Body of pancreas (tissue), 4 donors: ENCODE measurements around the gene SH2D2A. TPM values are rescaled to one million over a fixed set of nuclear protein-coding genes. Genes with fewer than 3 reads are reported as not detected.

ENCODE experiments used
- ATAC-seq: fragments of 150-250 bp; one replicate; pipeline ENCODE4 v1.9.1; 2016
- DNase-seq, 4 donors: peaks; one replicate each; pipeline ENCODE4 v3.0.0-alpha.2; 2019
- H3K27ac ChIP-seq, 4 donors: fragments of 200-600 bp; sonication (generic); 1 replicate in 3 of 4; 2 replicates in 1 of 4; pipeline versions ENCODE4 v1.5.1 to v1.6.1; 2016 to 2019; ENCODE audit warnings: mild to moderate bottlenecking in 1 of 4, mixed read lengths in 1 of 4, moderate library complexity in 1 of 4
- H3K27me3 ChIP-seq, 2 donors: fragments of 200-600 bp; sonication (generic); one replicate each; pipeline ENCODE4 v1.6.0; 2016; ENCODE audit warnings: mild to moderate bottlenecking in 1 of 2
- H3K36me3 ChIP-seq, 2 donors: fragments of 200-600 bp; sonication (generic); replicated peaks in 1 of 2; 2 replicates each; pipeline ENCODE4 v1.5.1; 2016; ENCODE audit warnings: low read depth in 2 of 2; ENCODE audit not compliant: insufficient read depth in 1 of 2
- H3K4me1 ChIP-seq: fragments of 200-600 bp; sonication (generic); one replicate; pipeline ENCODE4 v1.6.0; 2016
- H3K4me3 ChIP-seq, 2 donors: fragments of 200-600 bp; sonication (generic); 1 replicate in 1 of 2; 2 replicates in 1 of 2; pipeline ENCODE4 v1.5.1; 2016 to 2019
- H3K9me3 ChIP-seq, 3 donors: fragments of 200-600 bp; sonication (generic); 1 replicate in 2 of 3; 2 replicates in 1 of 3; pipeline ENCODE4 v1.5.1; 2016
- POLR2A ChIP-seq, 3 donors: fragments of 450-650 bp; IDR thresholded peaks; one replicate each; pipeline ENCODE4 v1.6.1; 2016; ENCODE audit warnings: antibody characterized with exemption in 3 of 3, mild to moderate bottlenecking in 2 of 3
- WGBS, 2 donors: methylation state at CpG; one replicate each; pipeline ENCODE4 v1.1.5; 2017; 5-methylcytosine and 5-hydroxymethylcytosine counted together
- intact Hi-C: fragments of 100-400 bp; cut with DNase I; formaldehyde crosslinking; loops from one replicate; pipeline ENCODE4 v1.15.1; 2023
- total RNA-seq, 2 donors: library from RNA; depleted of rRNA; stranded (reverse); fragments of >200 nt; gene quantifications; one replicate each; pipeline ENCODE4 v1.1.0, GENCODE V29; 2016
- TF ChIP-seq, protein P1 (sequence below), 7 experiments: fragments of 450-650 bp in 4 of 7; fragments of 200-600 bp in 3 of 7; sonication (generic) in 3 of 7; IDR thresholded peaks; one replicate each; pipeline ENCODE4 v1.5.1; 2016 to 2019; ENCODE audit warnings: antibody characterized with exemption in 7 of 7

The SH2D2A gene
- total RNA-seq, 2 donors from 2014 or later: 0.99 TPM; not detected in 1

DNA sequence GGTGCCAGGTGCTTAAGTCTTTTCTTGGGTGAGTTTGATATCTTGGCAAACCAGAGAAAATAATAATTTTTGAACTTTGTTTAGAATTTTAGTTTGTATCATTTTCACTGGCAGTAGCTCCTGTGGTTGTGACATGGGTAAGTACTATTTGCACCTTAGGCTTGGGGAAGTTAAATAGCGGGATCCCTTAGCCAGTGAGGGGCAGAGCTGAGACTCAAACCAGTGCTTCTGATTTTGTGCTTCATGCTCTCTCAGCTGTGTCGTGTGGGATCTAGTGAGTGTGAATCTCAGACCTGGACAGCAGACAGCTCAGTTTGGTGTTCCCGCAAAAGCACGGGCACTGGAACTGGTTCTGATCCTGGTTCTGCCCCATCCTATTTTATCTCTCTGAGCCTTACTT, 39.7 kb downstream of the SH2D2A start:
- DNase-seq (no peak), ATAC-seq (no peak)
- no peaks in the 10 kb centered on the region for H3K27me3 ChIP-seq
- no peaks in the 10 kb centered on the region for H3K9me3 ChIP-seq
- H3K4me1 ChIP-seq: peaks cover 21% of the 10 kb centered on the region
- no peaks in the 10 kb centered on the region for H3K36me3 ChIP-seq
- intact Hi-C loops: no loop called here
- WGBS, 2 donors: 52 to 64% methylated on average over 4 of the region's 4 CpGs
- no peak overlapping the region for H3K27ac ChIP-seq
- H3K4me3 ChIP-seq: no peak overlapping the region
- TF ChIP-seq, protein P1, sequence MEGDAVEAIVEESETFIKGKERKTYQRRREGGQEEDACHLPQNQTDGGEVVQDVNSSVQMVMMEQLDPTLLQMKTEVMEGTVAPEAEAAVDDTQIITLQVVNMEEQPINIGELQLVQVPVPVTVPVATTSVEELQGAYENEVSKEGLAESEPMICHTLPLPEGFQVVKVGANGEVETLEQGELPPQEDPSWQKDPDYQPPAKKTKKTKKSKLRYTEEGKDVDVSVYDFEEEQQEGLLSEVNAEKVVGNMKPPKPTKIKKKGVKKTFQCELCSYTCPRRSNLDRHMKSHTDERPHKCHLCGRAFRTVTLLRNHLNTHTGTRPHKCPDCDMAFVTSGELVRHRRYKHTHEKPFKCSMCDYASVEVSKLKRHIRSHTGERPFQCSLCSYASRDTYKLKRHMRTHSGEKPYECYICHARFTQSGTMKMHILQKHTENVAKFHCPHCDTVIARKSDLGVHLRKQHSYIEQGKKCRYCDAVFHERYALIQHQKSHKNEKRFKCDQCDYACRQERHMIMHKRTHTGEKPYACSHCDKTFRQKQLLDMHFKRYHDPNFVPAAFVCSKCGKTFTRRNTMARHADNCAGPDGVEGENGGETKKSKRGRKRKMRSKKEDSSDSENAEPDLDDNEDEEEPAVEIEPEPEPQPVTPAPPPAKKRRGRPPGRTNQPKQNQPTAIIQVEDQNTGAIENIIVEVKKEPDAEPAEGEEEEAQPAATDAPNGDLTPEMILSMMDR (IDR thresholded peaks at IDR 0.05): no peak
- no peak for TF ChIP-seq POLR2A (IDR thresholded peaks at IDR 0.05)

- Histone ChIP-seq H3K27me3 (no peaks in the 10 kb centered on the region), H3K4me1 (peaks cover 23% of the 10 kb centered on the region), H3K4me3 (no peak overlapping the region), H3K36me3 (peaks cover 0 to 2% of the 10 kb centered on the region in 2 donors), H3K27ac (no peak overlapping the region), H3K9me3 (no peaks in the 10 kb centered on the region)
- DNase-seq (no peak), ATAC-seq (no peak)
- intact Hi-C loops: no loop called here
- whole genome bisulfite sequencing, 2 donors: 80 to 84% methylated on average over 5 of the region's 5 CpGs
- TF ChIP-seq, protein P1 (IDR thresholded peaks at IDR 0.05): no peak
- TF ChIP-seq POLR2A (IDR thresholded peaks at IDR 0.05): no peak
Observed at GRCh38 chr1:156775799-156776198, 40.8 kb downstream of the SH2D2A start.

GRCh38 chr1:156773607-156774006, 43.0 kb downstream of the SH2D2A start:
- TF ChIP-seq, protein P1 (IDR thresholded peaks at IDR 0.05): peak in 2 of 7 experiments; percentile 1 to 5
- TF ChIP-seq POLR2A (IDR thresholded peaks at IDR 0.05): no peak
- Histone ChIP-seq H3K9me3 (no peaks in the 10 kb centered on the region), H3K4me3 (no peak overlapping the region), H3K36me3 (peaks cover 0 to 2% of the 10 kb centered on the region in 2 donors), H3K4me1 (peaks cover 40% of the 10 kb centered on the region), H3K27me3 (no peaks in the 10 kb centered on the region), H3K27ac (peak overlapping the region in 1 of 4 donors; percentile 13)
- intact Hi-C loops: no loop called here
- WGBS, 2 donors: 91 to 95% methylated on average over 3 of the region's 3 CpGs
- ATAC-seq (no peak), DNase-seq (no peak)

DNA sequence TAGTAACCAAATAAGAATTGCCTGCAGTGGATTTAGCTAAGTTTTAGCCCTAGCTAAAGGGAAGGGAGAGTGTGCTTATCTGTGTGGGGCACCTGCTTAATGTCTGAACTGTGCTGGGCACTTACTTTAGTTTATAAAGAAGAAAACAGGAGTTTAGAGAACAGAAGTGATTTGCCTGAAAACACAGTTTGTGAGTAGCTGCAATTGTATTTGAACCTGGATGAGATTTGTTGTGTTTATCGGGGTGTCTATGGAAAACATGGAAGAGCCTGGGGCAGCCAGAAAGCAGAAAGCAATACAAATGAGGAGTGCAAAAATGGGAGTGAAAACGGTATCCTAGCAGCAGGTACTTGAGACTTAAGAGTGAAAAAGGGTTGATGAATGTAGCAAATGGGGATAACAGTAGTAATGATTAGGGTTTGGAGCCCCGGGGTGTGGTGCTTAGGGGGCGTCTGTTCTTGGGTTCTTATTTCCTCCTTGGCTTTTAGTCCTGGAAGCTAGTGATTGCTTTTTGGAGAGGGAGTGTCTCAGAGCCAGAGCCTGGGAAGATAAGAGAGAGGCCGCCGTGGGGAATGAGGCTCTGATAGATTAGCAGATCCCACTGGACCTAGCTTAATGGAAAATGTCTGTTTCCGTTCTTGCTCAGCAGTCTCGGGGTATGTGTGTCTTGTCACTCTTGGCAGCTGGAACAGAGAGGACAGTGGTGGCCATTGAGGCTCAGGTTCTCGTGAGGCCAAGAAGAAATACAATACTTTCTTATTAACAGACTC, 43.7 kb downstream of the SH2D2A start:
- no peak for TF ChIP-seq POLR2A (IDR thresholded peaks at IDR 0.05)
- TF ChIP-seq, protein P1 (IDR thresholded peaks at IDR 0.05): no peak
- ATAC-seq (peak; percentile 19), DNase-seq (no peak)
- Histone ChIP-seq H3K36me3 (peaks cover 0 to 2% of the 10 kb centered on the region in 2 donors), H3K4me1 (peaks cover 45% of the 10 kb centered on the region), H3K4me3 (no peak overlapping the region), H3K27ac (peak overlapping the region in 1 of 4 donors; percentile 9), H3K27me3 (no peaks in the 10 kb centered on the region), H3K9me3 (no peaks in the 10 kb centered on the region)
- intact Hi-C loops: no loop called here
- 35 to 43% methylated on average over 7 to 9 of the region's 9 CpGs for WGBS, 2 donors

- ATAC-seq (no peak), DNase-seq (no peak)
- Histone ChIP-seq H3K4me1 (peaks cover 45% of the 10 kb centered on the region), H3K27me3 (no peaks in the 10 kb centered on the region), H3K4me3 (no peak overlapping the region), H3K27ac (peak overlapping the region in 1 of 4 donors; percentile 9), H3K36me3 (peaks cover 0 to 2% of the 10 kb centered on the region in 2 donors), H3K9me3 (no peaks in the 10 kb centered on the region)
- intact Hi-C loops: no loop called here
- no peak for TF ChIP-seq POLR2A (IDR thresholded peaks at IDR 0.05)
- TF ChIP-seq, protein P1 (IDR thresholded peaks at IDR 0.05): no peak
- WGBS, 2 donors: 77 to 82% methylated on average over 3 of the region's 3 CpGs
Observed at GRCh38 chr1:156772222-156772621, 44.4 kb downstream of the SH2D2A start.
